Calu3 (cell line): Measurements from ENCODE around the gene IGFBP7. TPM values are rescaled to one million over a fixed set of nuclear protein-coding genes. Genes with fewer than 3 reads are reported as not detected.

Experiments used
- BruUV-seq: library from RNA; stranded (reverse); fragments of 400-500 nt; replicated peaks from 2 replicates; lab custom pipeline; 2021; lab: Mats Ljungman, UMichigan
- CTCF ChIA-PET: fragments of 300-600 bp; sonication (Branson Sonifier 250); formaldehyde crosslinking; loops from one replicate; lab custom pipeline; 2022; ENCODE audit warnings: antibody characterized with exemption; lab: Charles Lee
- DNase-seq: peaks from one replicate; pipeline ENCODE4 v3.0.0; 2022
- H3K27ac Mint-ChIP-seq: one replicate; pipeline ENCODE4 v1.8.0; 2022; ENCODE audit warnings: mixed read lengths; ENCODE audit not compliant: unreplicated experiment
- H3K27me3 Mint-ChIP-seq: one replicate; pipeline ENCODE4 v1.8.0; 2022; ENCODE audit warnings: mixed read lengths; ENCODE audit not compliant: unreplicated experiment
- H3K36me3 Mint-ChIP-seq: one replicate; pipeline ENCODE4 v1.8.0; 2022; ENCODE audit warnings: mild to moderate bottlenecking, moderate library complexity, mixed read lengths; ENCODE audit not compliant: insufficient read depth, unreplicated experiment
- H3K4me1 Mint-ChIP-seq: one replicate; pipeline ENCODE4 v1.8.0; 2022; ENCODE audit warnings: mild to moderate bottlenecking, low read depth, mixed read lengths; ENCODE audit not compliant: unreplicated experiment
- H3K4me3 Mint-ChIP-seq: one replicate; pipeline ENCODE4 v1.8.0; 2022; ENCODE audit warnings: mild to moderate bottlenecking, low read depth, moderate library complexity, mixed read lengths; ENCODE audit not compliant: unreplicated experiment
- H3K9me3 Mint-ChIP-seq: one replicate; pipeline ENCODE4 v1.8.0; 2022; ENCODE audit warnings: low read depth, mixed read lengths; ENCODE audit not compliant: unreplicated experiment
- CTCF ChIP-seq: fragments of 200-600 bp; IDR thresholded peaks from one replicate; pipeline ENCODE4 v1.8.0; 2022; ENCODE audit warnings: antibody characterized with exemption; ENCODE audit not compliant: unreplicated experiment
- intact Hi-C: fragments of 100-400 bp; cut with micrococcal nuclease; formaldehyde crosslinking; loops from one replicate; pipeline ENCODE4 v1.10.0; 2022; ENCODE audit not compliant: unreplicated experiment
- total RNA-seq: library from RNA; stranded (reverse); gene quantifications from 2 replicates; pipeline ENCODE4 v1.2.3, GENCODE V29; 2022

The IGFBP7 gene
- total RNA-seq, 1 experiment from 2014 or later = 20.6 TPM

GRCh38 chr4:56986952-56987351, 123.2 kb downstream of the IGFBP7 start:
- Mint-ChIP-seq H3K4me3 (no peak overlapping the region), H3K4me1 (peaks cover 15% of the 10 kb centered on the region), H3K36me3 (peaks cover 31% of the 10 kb centered on the region), H3K27ac (no peak overlapping the region), H3K27me3 (no peaks in the 10 kb centered on the region), H3K9me3 (no peaks in the 10 kb centered on the region)
- CTCF ChIA-PET = no interaction called here
- intact Hi-C loops = no loop called here
- no peak for DNase-seq
- no TSS peak for BruUV-seq
- no peak for TF ChIP-seq CTCF

- H3K4me3 Mint-ChIP-seq = no peak overlapping the region
- BruUV-seq = no TSS peak
- peaks cover 29% of the 10 kb centered on the region for H3K36me3 Mint-ChIP-seq
- no peak overlapping the region for H3K27ac Mint-ChIP-seq
- CTCF ChIA-PET = no interaction called here
- intact Hi-C loops = no loop called here
- peaks cover 23% of the 10 kb centered on the region for H3K4me1 Mint-ChIP-seq
- H3K27me3 Mint-ChIP-seq = no peaks in the 10 kb centered on the region
- DNase-seq = no peak
- no peak for TF ChIP-seq CTCF
- H3K9me3 Mint-ChIP-seq = no peaks in the 10 kb centered on the region
Observed at GRCh38 chr4:56986192-56986591, 124.0 kb downstream of the IGFBP7 start.

GRCh38 chr4:56981795-56982201, 128.4 kb downstream of the IGFBP7 start:
- no peak for TF ChIP-seq CTCF
- Mint-ChIP-seq H3K4me3 (peak overlapping the region; percentile 59), H3K27me3 (no peaks in the 10 kb centered on the region), H3K27ac (peak overlapping the region; percentile 26), H3K9me3 (no peaks in the 10 kb centered on the region), H3K4me1 (peaks cover 23% of the 10 kb centered on the region), H3K36me3 (peaks cover 50% of the 10 kb centered on the region)
- no peak for DNase-seq
- CTCF ChIA-PET = no interaction called here
- BruUV-seq = no TSS peak
- intact Hi-C loops = no loop called here

Other genes starting within 250 kb of the IGFBP7 start
- 29.6 and 32.4 TPM in 2 replicates for gene REST, start 202.5 kb downstream of the IGFBP7 start, total RNA-seq
- gene NOA1, start 132.8 kb downstream of the IGFBP7 start, total RNA-seq = 14.2 and 16.4 TPM in 2 replicates
- gene POLR2B, start 131.5 kb downstream of the IGFBP7 start, total RNA-seq = 74.4 and 83.8 TPM in 2 replicates